HepG2 (cell line): ENCODE data around the gene NUP133. TPM values are rescaled to one million over a fixed set of nuclear protein-coding genes. Genes with fewer than 3 reads are reported as not detected.
"Not testable (repeated sequence)": the region's sequence is repeated elsewhere in the genome, so short reads cannot be mapped to it uniquely, and the experiment has no call there.

Experiments
- ATAC-seq: fragments of 200-7000 bp; cut with Tn5 transposase; 3 replicates; pipeline ENCODE4 v1.9.1; 2020; ENCODE audit warnings: mild to moderate bottlenecking, moderate library complexity
- BruUV-seq: library from RNA; stranded (reverse); fragments of 400-500 nt; replicated peaks from 2 replicates; lab custom pipeline; 2021; lab: Mats Ljungman, UMichigan
- CTCF ChIA-PET: fragments of 300-600 bp; formaldehyde crosslinking; extraction: SDS; loops from one replicate; lab custom pipeline; 2021; ENCODE audit warnings: low total read pairs, inconsistent platforms, low intra/inter-chr PET ratio; lab: Yijun Ruan, JAX
- POLR2A ChIA-PET: fragments of 350-600 bp; sonication (Branson Sonifier 250); formaldehyde crosslinking; loops from one replicate; lab custom pipeline; 2020; ENCODE audit warnings: antibody characterized with exemption, inconsistent platforms; lab: Yijun Ruan, JAX
- DNase-seq: peaks from one replicate; pipeline ENCODE4 v3.0.0-alpha.2; 2015; ENCODE audit warnings: low spot score
- FAIRE-seq: peaks from 3 replicates; lab custom pipeline; 2011; peaks lifted over from hg19 to GRCh38; lab: Jason Lieb, UNC
- H2AFZ ChIP-seq: one replicate; pipeline ENCODE4 v1.6.1; 2011; ENCODE audit warnings: low read length, inconsistent platforms
- H3K27ac ChIP-seq: fragments of 300-600 bp; 3 replicates; pipeline ENCODE4 v1.8.0; 2011; ENCODE audit warnings: mixed run types, mild to moderate bottlenecking, mixed read lengths, low read length, inconsistent platforms; ENCODE audit not compliant: insufficient read depth; ENCODE audit errors: extremely low read length
- H3K27me3 ChIP-seq, 2 experiments: fragments of 200-600 bp in 1 of 2; 2 replicates in 1 of 2; 3 replicates in 1 of 2; pipeline versions ENCODE4 v1.6.0 to v1.8.0; 2011; ENCODE audit warnings: low read length in 2 of 2, mild to moderate bottlenecking in 2 of 2, moderate library complexity in 2 of 2, inconsistent platforms in 1 of 2; ENCODE audit not compliant: insufficient read depth in 2 of 2, control insufficient read depth in 1 of 2
- H3K36me3 ChIP-seq, 2 experiments: fragments of 200-600 bp in 1 of 2; replicated peaks in 1 of 2; 2 replicates in 1 of 2; 3 replicates in 1 of 2; pipeline versions ENCODE4 v1.5.1 to v1.8.0; 2011; ENCODE audit warnings: low read length in 2 of 2, inconsistent platforms in 1 of 2; ENCODE audit not compliant: insufficient read depth in 2 of 2, control insufficient read depth in 1 of 2
- H3K4me1 ChIP-seq: 2 replicates; pipeline ENCODE4 v1.5.1; 2012; ENCODE audit warnings: low read length, inconsistent platforms; ENCODE audit not compliant: insufficient read depth
- H3K4me2 ChIP-seq: 2 replicates; pipeline ENCODE4 v1.6.0; 2011; ENCODE audit warnings: low read depth, low read length, inconsistent platforms
- H3K4me3 ChIP-seq, 3 experiments: fragments of 200-600 bp in 1 of 3; sonication (generic), shearing (Covaris generic) in 1 of 3; replicated peaks in 1 of 3; 2 replicates each; pipeline ENCODE4 v1.5.1; 2011 to 2016; ENCODE audit warnings: low read length in 3 of 3, inconsistent platforms in 2 of 3, low read depth in 2 of 3, mild to moderate bottlenecking in 2 of 3, control low read depth in 1 of 3, mixed read lengths in 1 of 3; ENCODE audit not compliant: insufficient read depth in 1 of 3
- H3K79me2 ChIP-seq: one replicate; pipeline ENCODE4 v1.6.1; 2011; ENCODE audit warnings: low read length, inconsistent platforms; ENCODE audit not compliant: insufficient read depth
- H3K9ac ChIP-seq: 2 replicates; pipeline ENCODE4 v1.6.0; 2011; ENCODE audit warnings: mild to moderate bottlenecking, low read depth, low read length, inconsistent platforms; ENCODE audit not compliant: insufficient read depth
- H3K9me3 ChIP-seq: 2 replicates; pipeline ENCODE4 v1.5.1; 2012; ENCODE audit warnings: mild to moderate bottlenecking, low read length
- H4K20me1 ChIP-seq: 2 replicates; pipeline ENCODE4 v1.6.0; 2011; ENCODE audit warnings: inconsistent platforms, mild to moderate bottlenecking, low read length, moderate library complexity; ENCODE audit not compliant: insufficient read depth
- HMGXB4 ChIP-seq, 2 experiments: sonication (generic) in 1 of 2; formaldehyde crosslinking in 1 of 2; IDR thresholded peaks; 2 replicates each; pipeline versions ENCODE4 v1.4.0 to v1.6.1; 2018 to 2020; ENCODE audit warnings: missing genetic modification reagents in 2 of 2, borderline replicate concordance in 1 of 2, low read depth in 1 of 2, mild to moderate bottlenecking in 1 of 2, missing biosample characterization in 1 of 2
- HNF1B ChIP-seq: sonication (generic); formaldehyde crosslinking; IDR thresholded peaks from 2 replicates; pipeline ENCODE4 v1.5.1; 2020; ENCODE audit warnings: mild to moderate bottlenecking, moderate library complexity, missing genetic modification reagents
- RAD21 ChIP-seq: fragments of 450-650 bp; formaldehyde crosslinking; IDR thresholded peaks from 2 replicates; pipeline ENCODE4 v1.5.0; 2020; ENCODE audit warnings: mild to moderate bottlenecking
- SMC3 ChIP-seq: IDR thresholded peaks from 2 replicates; pipeline ENCODE4 v1.6.1; 2011; ENCODE audit warnings: low read length, improper control_type of control experiment
- STAG1 ChIP-seq: sonication (generic); formaldehyde crosslinking; IDR thresholded peaks from 2 replicates; pipeline ENCODE4 v1.4.0; 2020; ENCODE audit warnings: missing genetic modification reagents
- XRCC5 ChIP-seq: fragments of 200-400 bp; formaldehyde crosslinking; optimal IDR thresholded peaks from 2 replicates; pipeline ENCODE3; 2017; ENCODE audit warnings: mild to moderate bottlenecking, low read length
- ZNF652 ChIP-seq: IDR thresholded peaks from 2 replicates; pipeline ENCODE4 v1.6.1; 2016; ENCODE audit warnings: low read depth, borderline replicate concordance
- WGBS: methylation state at CpG from one replicate; pipeline ENCODE4 v1.1.6; 2017; ENCODE audit warnings: low lambda C conversion rate; 5-methylcytosine and 5-hydroxymethylcytosine counted together
- in situ Hi-C: cut with HindIII; loops from 2 replicates; pipeline ENCODE4 v1.10.0; 2017; ENCODE audit warnings: low pct_unique_long_range_greater_than_20kb; ENCODE audit not compliant: extremely low pct_ligation_motif_present
- intact Hi-C: fragments of 100-400 bp; cut with micrococcal nuclease; formaldehyde crosslinking; loops from one replicate; pipeline ENCODE4 v1.10.0; 2022; ENCODE audit not compliant: unreplicated experiment
- polyA plus RNA-seq, 8 experiments: library from polyadenylated mRNA; depleted of rRNA in 3 of 8; stranded (reverse) in 7 of 8; unstranded in 1 of 8; fragments of >200 nt; fragmentation: Illumina TruSeq in 4 of 8; extraction: Trizol in 4 of 8; gene quantifications; 2 replicates each; pipeline versions ENCODE4 v1.2.1 to v1.2.3, GENCODE V29; 2011 to 2016; ENCODE audit warnings: low read depth in 4 of 8, missing spikeins in 1 of 8, mixed read lengths in 1 of 8; ENCODE audit not compliant: insufficient read depth in 1 of 8
- total RNA-seq, 5 experiments: library from RNA; depleted of rRNA; stranded (reverse); fragments of >200 nt; fragmentation: Illumina TruSeq; extraction: Trizol; gene quantifications; 2 replicates each; pipeline ENCODE4 v1.2.3, GENCODE V29; 2016; ENCODE audit warnings: low read depth in 1 of 5

NUP133 gene
- total and polyA plus RNA-seq, 2 of the 13 experiments (the other 11 are each of a cell fraction or from before 2014, with no cell fraction given): 17.7 to 45.6 TPM

- TF ChIP-seq HMGXB4 (CRISPR knock-in tag; IDR thresholded peaks at IDR 0.05; ENCODE audit: borderline replicate concordance in 1 of 2, low read depth in 1 of 2) (no peak), HNF1B (CRISPR knock-in tag) (peak; percentile 40; the same call in 1 of the 2 replicates), STAG1 (peak; percentile 73), RAD21 (peak; percentile 60), ZNF652 (CRISPR knock-in tag) (peak; percentile 80), SMC3 (peak; percentile 90), XRCC5 (peak; percentile 44)
These were observed 6.6 kb upstream of the NUP133 start (continued) for GRCh38 chr1:229514578-229515275.

- H3K9ac ChIP-seq, intact Hi-C loops, BruUV-seq, H3K36me3 ChIP-seq, H3K4me2 ChIP-seq, H4K20me1 ChIP-seq, DNase-seq, H3K9me3 ChIP-seq, ATAC-seq, in situ Hi-C loops, H3K4me3 ChIP-seq, H3K27me3 ChIP-seq, POLR2A ChIA-PET, H2AFZ ChIP-seq, H3K27ac ChIP-seq, FAIRE-seq, CTCF ChIA-PET: not testable (repeated sequence)
- 85% methylated on average over 6 of the region's 6 CpGs for WGBS
- H3K4me1 ChIP-seq: peaks cover 23% of the 10 kb centered on the region
- peaks cover 12% of the 10 kb centered on the region for H3K79me2 ChIP-seq
These were observed 3.5 kb upstream of the NUP133 start for GRCh38 chr1:229511625-229512024.

- Histone ChIP-seq H3K4me1 (peaks cover 27% of the 10 kb centered on the region), H3K79me2 (peaks cover 16% of the 10 kb centered on the region)
- ATAC-seq, H3K9me3 ChIP-seq, H3K4me2 ChIP-seq, H2AFZ ChIP-seq, H4K20me1 ChIP-seq, H3K27me3 ChIP-seq, H3K27ac ChIP-seq, BruUV-seq, CTCF ChIA-PET, H3K4me3 ChIP-seq, POLR2A ChIA-PET, FAIRE-seq, in situ Hi-C loops, H3K9ac ChIP-seq, intact Hi-C loops, DNase-seq, H3K36me3 ChIP-seq: not testable (repeated sequence)
- WGBS: 29% methylated on average over 2 of the region's 2 CpGs
These were observed 3.1 kb upstream of the NUP133 start for GRCh38 chr1:229511201-229511600.
